Fibroblast of peridontal ligament (primary cell): ENCODE data around the gene ZNF488.

Source experiments
- DNase-seq: peaks from one replicate; pipeline ENCODE4 v3.0.0-alpha.2; 2010; ENCODE audit errors: extremely low read depth

The ZNF488 gene

DNA sequence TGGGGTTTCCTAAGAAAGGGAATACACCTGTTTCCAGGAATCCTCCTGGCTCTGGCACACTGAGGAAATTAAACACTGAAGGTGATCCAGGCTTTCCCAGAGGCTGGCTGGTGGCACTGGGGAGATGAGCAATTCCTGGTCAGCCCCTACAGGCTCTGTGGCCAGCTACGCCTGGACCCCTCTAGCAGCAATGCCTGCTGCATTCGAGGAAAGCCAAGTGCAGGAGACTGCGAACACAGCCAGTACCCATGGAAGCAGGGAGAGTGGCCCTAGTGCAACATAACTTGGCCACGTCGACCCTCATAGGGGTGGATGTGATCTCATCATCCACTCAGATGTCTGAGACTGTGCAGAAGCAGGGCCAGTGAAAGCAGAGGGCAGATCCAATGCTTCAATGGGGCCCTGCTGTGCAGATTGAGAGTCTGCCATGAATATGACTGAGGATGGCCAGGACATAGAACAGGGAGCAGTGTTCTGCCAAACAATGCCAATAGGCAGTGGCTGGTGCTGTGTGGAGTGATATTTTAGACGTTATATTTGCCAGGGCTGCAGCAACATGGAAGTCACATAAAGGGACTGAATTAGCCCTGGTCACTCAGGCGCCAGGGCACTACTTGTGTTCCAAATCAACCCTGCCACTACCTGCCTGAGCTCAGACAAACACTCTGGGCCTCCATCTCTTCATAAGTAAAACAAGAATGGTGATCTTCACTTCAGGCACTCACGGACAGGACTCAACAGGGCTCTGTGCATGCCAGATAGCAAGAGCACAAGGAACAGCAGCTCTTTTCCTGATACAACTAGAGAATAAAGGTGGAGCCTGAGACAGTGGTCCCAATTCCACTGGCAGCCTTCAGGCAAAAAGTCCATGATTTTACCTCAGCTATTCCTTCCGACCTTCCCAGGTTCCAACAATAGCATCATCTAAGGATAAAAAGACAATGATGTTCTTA lies 2.4 kb downstream of the ZNF488 start:
- no peak for DNase-seq

- DNase-seq = no peak
Measured at GRCh38 chr10:47381103-47381395, 3.0 kb downstream of the ZNF488 start.

DNA sequence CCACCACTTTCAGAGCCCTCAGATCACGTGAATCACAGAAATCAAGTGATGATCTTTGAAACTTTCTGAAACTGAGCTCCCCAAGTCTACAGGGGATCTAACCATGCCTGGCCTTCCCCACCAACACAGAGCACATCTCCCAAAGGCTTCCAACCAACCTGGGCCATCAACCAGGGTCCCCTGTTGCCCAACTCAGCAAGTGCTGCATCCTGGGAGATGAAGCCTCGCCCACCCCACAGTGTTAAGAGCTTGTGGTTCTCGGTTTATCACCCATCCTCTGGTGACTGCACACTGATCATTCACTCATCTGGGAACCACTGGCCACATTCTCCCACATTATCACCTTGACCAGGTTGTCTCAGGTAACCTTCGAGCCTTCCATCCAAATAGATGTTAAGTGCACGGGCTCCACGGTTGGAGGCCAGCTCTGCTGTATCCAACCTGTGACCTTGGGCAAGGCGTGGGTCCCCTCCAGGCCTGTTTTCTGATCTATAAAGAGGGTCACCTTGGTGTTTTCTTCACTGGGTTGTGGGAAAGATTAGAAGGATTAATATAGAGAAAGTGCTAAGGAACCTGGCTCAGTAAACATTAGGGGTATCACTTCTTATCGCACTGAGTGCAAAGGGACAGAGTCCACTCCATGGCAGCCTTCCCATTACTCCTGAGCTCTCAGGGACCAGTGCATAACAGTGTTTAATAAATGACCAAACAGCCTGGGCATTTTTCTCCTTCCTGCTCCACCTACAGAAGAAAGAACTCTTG lies 3.6 kb downstream of the ZNF488 start:
- no peak for DNase-seq

- DNase-seq = no peak
Measured at GRCh38 chr10:47379901-47380300, 4.2 kb downstream of the ZNF488 start.

- no peak for DNase-seq
Measured at GRCh38 chr10:47379445-47379785, 4.7 kb downstream of the ZNF488 start.

DNA sequence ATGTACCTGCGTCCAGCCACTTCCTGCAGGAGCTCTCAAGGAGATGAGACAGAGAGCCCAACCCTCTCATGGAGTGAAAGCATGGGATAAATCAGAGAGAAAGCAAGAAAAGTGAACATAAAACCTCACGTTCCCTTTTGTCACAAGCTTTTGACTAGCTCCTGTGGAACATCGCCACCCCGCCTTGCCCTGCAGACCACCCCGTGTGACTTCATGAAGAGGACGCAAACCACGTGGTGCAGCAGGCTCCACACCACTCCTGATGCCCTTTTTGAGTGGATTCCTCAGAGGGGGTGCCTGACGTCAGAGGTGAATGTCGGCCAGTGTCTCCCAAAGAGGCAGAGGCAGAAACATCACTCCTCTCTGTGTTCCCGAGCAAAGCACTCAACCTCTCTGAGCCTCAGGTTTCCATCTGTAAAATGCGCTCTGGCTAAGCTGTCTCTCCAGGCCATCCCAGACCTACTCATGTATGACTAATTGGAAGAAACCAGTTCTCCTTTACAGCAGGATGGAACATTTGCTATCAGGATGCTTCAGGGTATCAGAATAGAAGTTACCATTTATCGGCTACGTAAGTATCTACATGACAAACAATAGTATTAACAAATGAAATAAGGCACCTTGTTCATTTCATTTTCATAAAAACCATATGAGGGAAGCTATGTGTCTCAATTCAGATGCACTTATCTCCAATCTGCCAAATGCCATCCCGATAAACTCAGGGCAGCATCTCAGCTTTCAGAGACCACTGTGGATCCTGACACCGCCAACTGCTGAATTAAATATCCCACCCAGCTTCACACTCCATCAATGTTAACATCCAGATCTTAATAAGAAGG lies 5.3 kb downstream of the ZNF488 start:
- no peak for DNase-seq

GRCh38 chr10:47378183-47378510 lies 5.9 kb downstream of the ZNF488 start:
- no peak for DNase-seq

- DNase-seq = no peak
Measured at GRCh38 chr10:47376522-47377220, 7.4 kb downstream of the ZNF488 start.

GRCh38 chr10:47374611-47375536 lies 9.2 kb downstream of the ZNF488 start:
- DNase-seq = peak; percentile 87

DNA sequence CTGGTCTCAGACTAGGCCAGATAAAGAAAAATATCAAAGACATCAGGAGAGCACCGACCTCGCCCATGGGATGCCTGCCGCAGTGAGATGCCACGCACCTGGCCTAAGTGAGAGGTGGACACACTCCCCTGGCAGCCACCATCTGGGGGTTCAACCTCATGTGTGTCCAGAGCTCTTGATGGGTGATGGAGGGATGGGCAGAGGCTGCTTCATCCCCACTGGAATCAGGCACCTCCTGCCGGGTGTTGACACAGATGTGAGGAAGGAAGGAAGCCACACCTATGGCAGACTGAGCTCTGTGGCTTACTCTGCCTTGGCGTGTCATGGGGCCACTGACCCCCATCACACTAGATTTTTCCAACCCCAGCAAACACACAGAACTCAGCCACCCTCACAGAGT lies 11.4 kb downstream of the ZNF488 start:
- DNase-seq = no peak

DNA sequence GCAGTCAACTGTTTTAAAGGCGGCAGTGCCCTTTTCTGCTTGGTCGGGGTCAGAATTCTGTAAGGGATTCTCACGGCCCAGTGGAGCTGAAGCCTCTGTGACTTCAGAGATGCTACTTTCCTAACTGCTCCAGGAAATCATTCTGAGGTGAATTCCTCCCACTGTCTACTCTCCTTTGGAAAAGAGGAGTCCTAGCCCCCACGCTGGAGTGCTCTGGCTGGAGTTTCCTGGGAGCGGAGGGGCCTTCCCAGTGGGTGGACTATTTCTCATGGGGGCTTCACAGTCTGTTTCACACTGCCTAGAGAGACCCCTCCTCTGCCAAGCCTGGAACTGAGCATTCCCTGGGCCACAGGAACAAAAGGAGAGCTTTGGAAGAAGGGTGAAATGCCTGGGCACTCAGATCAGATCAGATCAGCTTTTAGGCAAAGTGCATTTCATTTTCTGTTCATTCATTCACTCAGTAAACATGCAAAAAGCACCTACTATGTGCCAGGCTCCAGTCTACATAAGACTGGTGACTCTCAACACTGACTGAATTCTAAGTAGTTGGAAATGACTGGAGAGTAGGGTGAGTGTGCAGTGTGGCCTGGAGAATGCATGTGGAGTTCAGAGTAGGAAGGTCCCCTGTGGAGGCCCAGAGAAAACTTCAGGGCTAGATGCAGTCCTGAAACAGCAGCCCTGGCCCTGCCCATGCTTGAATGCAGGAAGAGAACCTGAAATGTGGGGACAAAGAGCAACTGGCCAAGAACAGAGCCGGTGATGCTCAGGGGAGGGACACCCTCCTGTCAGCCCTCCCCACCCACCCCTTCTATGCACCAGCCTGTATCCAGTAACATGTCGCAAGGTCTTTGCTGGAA lies 12.2 kb downstream of the ZNF488 start:
- no peak for DNase-seq

DNA sequence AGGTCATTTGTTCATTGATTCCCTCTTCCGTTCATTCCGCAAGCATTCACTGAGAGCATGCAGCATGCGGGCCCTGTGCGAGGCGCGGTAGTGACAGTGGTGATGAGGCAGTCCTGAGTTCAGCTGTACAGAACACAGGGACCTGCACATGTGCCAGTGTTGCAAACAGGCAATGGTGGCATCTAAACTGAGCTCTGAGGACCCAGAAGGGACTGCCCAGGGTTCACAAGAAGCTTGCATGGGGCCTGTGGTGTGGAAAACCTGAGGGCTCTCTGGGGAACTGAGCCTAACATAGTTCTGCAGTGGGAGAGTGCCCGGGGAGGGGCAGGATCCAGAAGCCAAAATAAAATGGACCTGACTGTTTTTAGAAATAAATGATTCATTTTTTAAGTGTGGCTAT lies 13.2 kb downstream of the ZNF488 start:
- DNase-seq = no peak

GRCh38 chr10:47370015-47370767 lies 13.9 kb downstream of the ZNF488 start:
- no peak for DNase-seq

- no peak for DNase-seq
Measured at GRCh38 chr10:47369251-47369894, 14.7 kb downstream of the ZNF488 start.

GRCh38 chr10:47368431-47369180 lies 15.5 kb downstream of the ZNF488 start:
- no peak for DNase-seq

DNA sequence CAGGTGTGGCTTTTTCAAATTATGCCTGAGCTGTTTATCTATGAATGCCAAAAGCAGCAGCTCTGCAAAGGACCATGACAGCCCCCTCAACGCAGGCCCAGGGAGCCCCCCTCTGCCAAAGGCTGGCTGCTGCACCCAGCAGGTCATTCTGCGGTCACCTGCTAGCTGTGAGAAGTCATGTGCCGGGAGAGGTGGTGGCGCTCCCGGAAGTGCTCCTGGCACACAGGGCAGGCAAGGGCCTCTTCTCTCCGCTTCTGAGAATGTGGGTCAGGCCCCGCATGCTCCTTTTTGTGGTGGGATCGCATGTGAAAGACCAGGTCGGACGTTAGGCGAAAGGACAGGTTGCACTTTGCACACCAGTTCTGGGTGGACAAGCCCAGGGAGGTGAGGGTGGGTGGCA lies 16.4 kb downstream of the ZNF488 start:
- no peak for DNase-seq

GRCh38 chr10:47366731-47367460 lies 17.2 kb downstream of the ZNF488 start:
- DNase-seq = no peak
